ENCODE measurements around the gene RUNX1.

The RUNX1 gene

GRCh38 chr21:34803782-34804370, 245.2 kb downstream of the RUNX1 start:
- H3K4me3 ChIP-seq (ENCODE audit: extremely low read depth, insufficient read depth, low read length, poor library complexity, severe bottlenecking): no peak overlapping the region
- H3K36me3 ChIP-seq (ENCODE audit: control insufficient read depth, insufficient read depth, low read length): peaks cover 40% of the 10 kb centered on the region
- no peak overlapping the region for H3K27ac ChIP-seq (ENCODE audit: low read depth, low read length, severe bottlenecking)
- 80 to 100% methylated on average over 1 of the region's 2 CpGs for WGBS, 2 experiments (ENCODE audit: insufficient coverage in 2 of 2)
- peaks cover 6% of the 10 kb centered on the region for H3K9me3 ChIP-seq (ENCODE audit: control insufficient read depth, low read length)
- H3K4me1 ChIP-seq (ENCODE audit: control insufficient read depth, insufficient read depth, low read length, poor library complexity, severe bottlenecking): peaks cover 19% of the 10 kb centered on the region

GRCh38 chr21:34802180-34802899, 246.8 kb downstream of the RUNX1 start:
- no peak overlapping the region for H3K4me3 ChIP-seq (ENCODE audit: extremely low read depth, insufficient read depth, low read length, poor library complexity, severe bottlenecking)
- H3K4me1 ChIP-seq (ENCODE audit: control insufficient read depth, insufficient read depth, low read length, poor library complexity, severe bottlenecking): peaks cover 4% of the 10 kb centered on the region
- H3K36me3 ChIP-seq (ENCODE audit: control insufficient read depth, insufficient read depth, low read length): peaks cover 46% of the 10 kb centered on the region
- peaks cover 6% of the 10 kb centered on the region for H3K9me3 ChIP-seq (ENCODE audit: control insufficient read depth, low read length)
- H3K27ac ChIP-seq (ENCODE audit: low read depth, low read length, severe bottlenecking): no peak overlapping the region
- WGBS, 2 experiments (ENCODE audit: insufficient coverage in 2 of 2): no CpG with 5 or more reads among the region's 1 CpG

GRCh38 chr21:34801519-34802132, 247.5 kb downstream of the RUNX1 start:
- Histone ChIP-seq H3K4me1 (ENCODE audit: control insufficient read depth, insufficient read depth, low read length, poor library complexity, severe bottlenecking) (peaks cover 3% of the 10 kb centered on the region), H3K36me3 (ENCODE audit: control insufficient read depth, insufficient read depth, low read length) (peaks cover 46% of the 10 kb centered on the region), H3K9me3 (ENCODE audit: control insufficient read depth, low read length) (peaks cover 5% of the 10 kb centered on the region), H3K27ac (ENCODE audit: low read depth, low read length, severe bottlenecking) (no peak overlapping the region), H3K4me3 (ENCODE audit: extremely low read depth, insufficient read depth, low read length, poor library complexity, severe bottlenecking) (no peak overlapping the region)
- WGBS, 2 experiments (ENCODE audit: insufficient coverage in 2 of 2): 57 to 71% methylated on average over 1 to 2 of the region's 2 CpGs

GRCh38 chr21:34800797-34801518, 248.1 kb downstream of the RUNX1 start:
- Histone ChIP-seq H3K9me3 (ENCODE audit: control insufficient read depth, low read length) (no peaks in the 10 kb centered on the region), H3K27ac (ENCODE audit: low read depth, low read length, severe bottlenecking) (no peak overlapping the region), H3K4me3 (ENCODE audit: extremely low read depth, insufficient read depth, low read length, poor library complexity, severe bottlenecking) (no peak overlapping the region), H3K36me3 (ENCODE audit: control insufficient read depth, insufficient read depth, low read length) (peaks cover 53% of the 10 kb centered on the region), H3K4me1 (ENCODE audit: control insufficient read depth, insufficient read depth, low read length, poor library complexity, severe bottlenecking) (peaks cover 4% of the 10 kb centered on the region)
- 89 to 100% methylated on average over 1 to 3 of the region's 7 CpGs for WGBS, 2 experiments (ENCODE audit: insufficient coverage in 2 of 2)

GRCh38 chr21:34799092-34799491, 250.0 kb downstream of the RUNX1 start:
- no peaks in the 10 kb centered on the region for H3K9me3 ChIP-seq (ENCODE audit: control insufficient read depth, low read length)
- H3K4me3 ChIP-seq (ENCODE audit: extremely low read depth, insufficient read depth, low read length, poor library complexity, severe bottlenecking): no peak overlapping the region
- H3K36me3 ChIP-seq (ENCODE audit: control insufficient read depth, insufficient read depth, low read length): peaks cover 64% of the 10 kb centered on the region
- peaks cover 13% of the 10 kb centered on the region for H3K4me1 ChIP-seq (ENCODE audit: control insufficient read depth, insufficient read depth, low read length, poor library complexity, severe bottlenecking)
- WGBS, 2 experiments (ENCODE audit: insufficient coverage in 2 of 2): 90 to 97% methylated on average over 6 of the region's 6 CpGs
- H3K27ac ChIP-seq (ENCODE audit: low read depth, low read length, severe bottlenecking): no peak overlapping the region

GRCh38 chr21:34797921-34798535, 251.1 kb downstream of the RUNX1 start:
- Histone ChIP-seq H3K9me3 (ENCODE audit: control insufficient read depth, low read length) (no peaks in the 10 kb centered on the region), H3K27ac (ENCODE audit: low read depth, low read length, severe bottlenecking) (no peak overlapping the region), H3K4me1 (ENCODE audit: control insufficient read depth, insufficient read depth, low read length, poor library complexity, severe bottlenecking) (peaks cover 13% of the 10 kb centered on the region), H3K4me3 (ENCODE audit: extremely low read depth, insufficient read depth, low read length, poor library complexity, severe bottlenecking) (no peak overlapping the region), H3K36me3 (ENCODE audit: control insufficient read depth, insufficient read depth, low read length) (peaks cover 58% of the 10 kb centered on the region)
- WGBS, 2 experiments (ENCODE audit: insufficient coverage in 2 of 2): 87 to 96% methylated on average over 4 to 5 of the region's 8 CpGs

- Histone ChIP-seq H3K36me3 (ENCODE audit: control insufficient read depth, insufficient read depth, low read length) (peaks cover 60% of the 10 kb centered on the region), H3K4me1 (ENCODE audit: control insufficient read depth, insufficient read depth, low read length, poor library complexity, severe bottlenecking) (peaks cover 13% of the 10 kb centered on the region), H3K4me3 (ENCODE audit: extremely low read depth, insufficient read depth, low read length, poor library complexity, severe bottlenecking) (no peak overlapping the region), H3K27ac (ENCODE audit: low read depth, low read length, severe bottlenecking) (no peak overlapping the region), H3K9me3 (ENCODE audit: control insufficient read depth, low read length) (no peaks in the 10 kb centered on the region)
Measured at GRCh38 chr21:34797201-34797525, 251.9 kb downstream of the RUNX1 start.

- 56 to 62% methylated on average over 5 to 6 of the region's 7 CpGs for WGBS, 2 experiments (ENCODE audit: insufficient coverage in 2 of 2)
- no peak overlapping the region for H3K4me3 ChIP-seq (ENCODE audit: extremely low read depth, insufficient read depth, low read length, poor library complexity, severe bottlenecking)
- no peaks in the 10 kb centered on the region for H3K9me3 ChIP-seq (ENCODE audit: control insufficient read depth, low read length)
- no peak overlapping the region for H3K27ac ChIP-seq (ENCODE audit: low read depth, low read length, severe bottlenecking)
- H3K4me1 ChIP-seq (ENCODE audit: control insufficient read depth, insufficient read depth, low read length, poor library complexity, severe bottlenecking): peaks cover 13% of the 10 kb centered on the region
- H3K36me3 ChIP-seq (ENCODE audit: control insufficient read depth, insufficient read depth, low read length): peaks cover 63% of the 10 kb centered on the region
Measured at GRCh38 chr21:34796518-34797200, 252.4 kb downstream of the RUNX1 start.

GRCh38 chr21:34795548-34796180, 253.4 kb downstream of the RUNX1 start:
- H3K4me1 ChIP-seq (ENCODE audit: control insufficient read depth, insufficient read depth, low read length, poor library complexity, severe bottlenecking): peaks cover 10% of the 10 kb centered on the region
- peak overlapping the region; percentile 66 for H3K27ac ChIP-seq (ENCODE audit: low read depth, low read length, severe bottlenecking)
- WGBS, 2 experiments (ENCODE audit: insufficient coverage in 2 of 2): 79 to 94% methylated on average over 5 to 6 of the region's 7 CpGs
- H3K36me3 ChIP-seq (ENCODE audit: control insufficient read depth, insufficient read depth, low read length): peaks cover 68% of the 10 kb centered on the region
- no peaks in the 10 kb centered on the region for H3K9me3 ChIP-seq (ENCODE audit: control insufficient read depth, low read length)
- no peak overlapping the region for H3K4me3 ChIP-seq (ENCODE audit: extremely low read depth, insufficient read depth, low read length, poor library complexity, severe bottlenecking)

GRCh38 chr21:34795175-34795547, 253.9 kb downstream of the RUNX1 start:
- peaks cover 10% of the 10 kb centered on the region for H3K4me1 ChIP-seq (ENCODE audit: control insufficient read depth, insufficient read depth, low read length, poor library complexity, severe bottlenecking)
- H3K9me3 ChIP-seq (ENCODE audit: control insufficient read depth, low read length): no peaks in the 10 kb centered on the region
- H3K4me3 ChIP-seq (ENCODE audit: extremely low read depth, insufficient read depth, low read length, poor library complexity, severe bottlenecking): no peak overlapping the region
- 100% methylated on average over 1 of the region's 5 CpGs; no CpG with 5 or more reads in 1 of the 2 experiments for WGBS, 2 experiments (ENCODE audit: insufficient coverage in 2 of 2)
- H3K27ac ChIP-seq (ENCODE audit: low read depth, low read length, severe bottlenecking): peak overlapping the region; percentile 66
- H3K36me3 ChIP-seq (ENCODE audit: control insufficient read depth, insufficient read depth, low read length): peaks cover 68% of the 10 kb centered on the region
